GM18502 (cell line): ENCODE data around the gene CYP27B1.

Source experiments
- ATAC-seq: cut with Tn5 transposase; IDR thresholded peaks from one replicate; pipeline ENCODE4 v1.9.1; 2021; ENCODE audit warnings: mild to moderate bottlenecking; ENCODE audit not compliant: unreplicated experiment, poor library complexity

CYP27B1 gene

DNA sequence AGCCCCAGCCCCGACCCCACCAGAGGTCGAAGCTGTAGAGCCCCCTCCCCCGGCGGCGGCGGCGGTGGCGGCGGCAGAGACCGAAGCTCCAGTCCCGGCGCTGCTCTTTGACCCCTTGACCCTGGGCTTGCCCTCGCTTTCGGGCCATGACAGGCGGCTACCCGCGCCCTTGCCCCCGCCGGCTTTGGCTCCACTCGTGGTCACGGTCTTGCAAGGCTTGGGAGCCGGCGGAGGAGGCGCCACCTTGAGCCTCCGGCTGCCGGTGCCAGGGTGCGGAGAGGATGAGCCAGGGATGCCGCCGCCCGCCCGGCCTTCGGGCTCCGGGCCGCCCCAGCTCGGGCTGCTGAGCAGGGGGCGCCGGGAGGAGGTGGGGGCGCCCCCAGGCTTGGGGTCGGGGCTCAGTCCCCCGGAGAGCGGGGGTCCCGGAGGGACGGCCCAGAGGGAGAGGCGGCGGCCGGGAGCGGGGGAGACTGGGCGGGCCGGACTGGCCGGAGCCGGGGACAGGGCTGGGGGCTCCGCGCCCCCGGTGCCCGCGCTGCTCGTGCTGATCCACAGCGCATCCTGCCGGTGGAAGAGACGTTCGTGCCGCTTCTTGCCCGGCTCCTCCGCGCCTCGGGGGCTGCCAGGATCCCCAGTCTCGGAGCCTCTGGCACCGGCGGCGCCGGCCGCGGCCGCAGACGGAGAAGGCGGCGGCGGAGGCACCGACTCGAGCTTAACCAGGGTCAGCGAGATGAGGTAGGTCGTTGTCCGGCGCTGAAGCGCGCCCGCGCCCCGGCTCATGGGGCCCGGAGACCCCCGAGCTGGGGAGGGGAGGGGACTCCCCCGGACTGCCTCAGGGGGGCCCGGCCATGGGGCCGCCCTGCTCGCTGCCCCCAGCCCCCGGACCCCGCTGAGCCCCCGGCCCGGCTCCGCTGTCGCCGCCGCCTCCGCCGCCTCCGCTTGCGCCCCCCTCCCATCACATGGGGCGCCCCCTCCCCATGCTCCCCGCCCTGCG lies 29.1 kb downstream of the CYP27B1 start:
- no peak for ATAC-seq

- ATAC-seq, result no peak
Measured at GRCh38 chr12:57736741-57737466, 30.0 kb downstream of the CYP27B1 start.

DNA sequence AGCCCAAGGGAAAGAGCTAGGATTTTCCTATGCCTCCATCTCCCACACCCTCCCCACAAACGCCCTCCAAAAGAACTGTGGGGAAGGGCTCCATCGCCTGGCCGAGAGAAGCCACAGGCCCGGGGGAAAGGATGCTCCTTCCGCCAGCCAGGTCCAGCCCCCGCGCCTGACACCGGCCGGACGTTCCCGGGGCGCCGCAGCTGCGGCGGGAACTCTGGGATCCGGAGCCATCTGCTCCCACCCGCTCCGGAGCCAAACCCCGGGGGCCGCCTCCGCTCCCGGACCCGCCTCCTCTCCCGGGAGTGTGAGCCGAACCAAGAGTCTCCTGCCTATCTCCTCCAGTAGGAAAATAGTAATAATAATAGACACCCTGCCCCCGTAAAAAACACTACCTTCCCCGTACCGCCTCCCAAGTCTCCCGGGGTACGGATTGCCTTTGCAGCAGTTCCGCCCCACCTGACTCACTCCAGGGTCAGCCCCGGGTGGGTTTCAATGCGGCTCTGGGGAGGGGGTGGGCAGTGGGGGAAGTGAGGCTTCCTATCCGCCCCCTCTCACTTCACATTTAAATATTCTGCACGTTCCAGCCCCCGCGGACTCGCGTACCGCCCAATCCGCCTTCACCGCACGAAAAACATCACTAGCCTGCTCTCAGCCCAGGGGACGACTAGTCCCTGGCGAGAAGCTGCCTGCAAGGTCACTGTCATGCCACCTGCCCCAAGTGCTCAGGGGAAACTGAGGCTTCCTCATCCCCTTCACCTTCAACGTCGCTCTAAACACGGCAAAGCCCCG lies 30.7 kb downstream of the CYP27B1 start:
- no peak for ATAC-seq

GRCh38 chr12:57735198-57735855 lies 31.6 kb downstream of the CYP27B1 start:
- no peak for ATAC-seq

DNA sequence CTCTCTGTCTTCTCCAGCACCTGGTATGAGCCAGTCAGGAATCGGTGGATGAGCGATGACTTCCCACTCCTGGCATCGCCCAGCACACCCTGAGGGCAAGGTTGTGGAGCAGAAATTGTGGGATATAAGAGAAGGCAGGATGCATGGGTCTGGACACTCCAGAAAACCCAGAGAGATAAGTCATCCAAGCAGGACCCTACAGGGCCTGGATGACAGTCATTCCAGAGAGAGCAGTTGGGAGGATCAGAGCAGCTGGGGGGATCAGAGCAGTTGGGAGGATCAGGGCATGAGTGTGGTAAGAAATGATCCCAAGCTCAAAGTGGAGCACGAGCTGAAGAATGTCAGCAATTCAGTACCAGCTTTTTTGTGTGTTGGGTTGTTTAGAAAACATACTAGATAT lies 32.3 kb downstream of the CYP27B1 start:
- ATAC-seq, result no peak

- ATAC-seq, result no peak
Measured at GRCh38 chr12:57733928-57734327, 33.0 kb downstream of the CYP27B1 start.

- ATAC-seq, result no peak
Measured at GRCh38 chr12:57732726-57733593, 33.9 kb downstream of the CYP27B1 start.

- no peak for ATAC-seq
Measured at GRCh38 chr12:57732270-57732669, 34.6 kb downstream of the CYP27B1 start.

- ATAC-seq, result no peak
Measured at GRCh38 chr12:57731411-57732080, 35.3 kb downstream of the CYP27B1 start.

GRCh38 chr12:57730336-57731067 lies 36.4 kb downstream of the CYP27B1 start:
- no peak for ATAC-seq

GRCh38 chr12:57729321-57729844 lies 37.5 kb downstream of the CYP27B1 start:
- ATAC-seq, result no peak

DNA sequence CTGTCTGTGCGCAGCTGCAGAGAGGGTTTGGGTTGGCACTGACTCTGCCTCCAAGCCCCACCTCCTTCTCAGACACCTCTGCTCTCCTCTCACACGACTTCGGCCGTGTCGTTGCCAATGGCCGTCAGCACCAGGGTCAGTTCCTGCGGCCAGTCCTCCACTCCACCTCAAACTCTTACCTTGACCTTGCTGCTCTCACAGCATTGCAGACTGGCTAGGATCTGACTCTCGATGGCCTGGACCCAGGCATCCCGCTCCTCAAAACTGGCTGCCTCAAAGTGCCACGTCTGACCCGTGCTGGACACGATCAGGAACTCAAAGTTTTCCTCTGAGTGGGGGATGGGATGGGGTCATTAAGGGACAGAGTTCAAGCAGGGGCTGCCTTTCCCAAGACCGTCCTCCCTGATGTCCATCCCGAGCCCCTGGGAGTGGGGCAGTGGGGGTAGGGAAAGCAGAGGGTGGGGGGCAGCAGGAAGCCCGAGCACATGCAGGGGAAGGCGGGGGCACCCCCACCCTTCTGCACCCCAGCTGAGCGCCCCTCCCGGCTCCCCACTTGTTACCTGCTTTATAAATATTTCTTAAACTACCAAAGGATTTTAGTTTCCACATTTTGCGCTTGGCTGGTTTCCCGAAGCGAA lies 39.0 kb downstream of the CYP27B1 start:
- no peak for ATAC-seq

DNA sequence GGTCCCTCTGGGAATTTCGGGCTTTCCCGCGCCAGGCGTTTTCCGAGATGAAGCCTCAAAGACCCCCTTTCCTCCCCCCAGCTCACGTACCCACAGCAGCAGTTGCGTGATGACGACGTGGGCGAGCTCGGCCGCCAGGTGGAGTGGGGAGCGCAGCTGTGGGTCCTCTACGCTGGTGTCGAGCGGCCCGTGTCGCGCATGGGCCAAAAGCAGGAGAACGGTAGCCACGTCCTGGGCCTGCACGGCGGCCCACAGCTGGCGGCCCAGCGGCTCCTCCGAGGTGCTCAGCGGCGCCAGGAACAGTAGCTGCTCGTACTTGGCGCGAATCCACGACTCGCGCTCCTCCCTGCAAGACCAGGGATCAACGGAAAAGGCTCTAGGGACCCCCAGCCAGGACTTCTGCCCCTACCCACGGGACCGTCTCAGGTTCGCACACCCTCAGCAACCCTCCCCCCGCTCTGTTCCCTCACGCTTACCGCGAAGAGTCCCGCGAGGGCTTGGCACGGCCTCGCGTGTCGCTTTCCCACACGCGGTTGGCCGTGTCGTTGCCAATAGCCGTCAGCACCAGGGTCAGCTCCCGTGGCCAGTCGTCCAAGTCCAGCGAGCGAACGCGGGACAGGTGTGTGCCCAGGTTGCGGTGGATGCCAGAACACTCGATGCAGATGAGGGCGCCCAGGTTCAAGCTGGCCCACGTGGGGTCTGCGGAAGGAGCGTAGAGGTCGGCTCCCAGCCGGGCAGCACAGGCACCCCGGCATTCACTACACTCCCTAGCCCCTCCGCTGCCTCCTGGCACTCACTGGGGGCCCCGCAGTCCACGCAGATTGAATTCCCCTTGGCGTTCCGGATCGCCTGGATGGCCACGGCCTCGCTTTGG lies 39.8 kb downstream of the CYP27B1 start:
- ATAC-seq, result no peak

- ATAC-seq, result no peak
Measured at GRCh38 chr12:57726151-57726883, 40.6 kb downstream of the CYP27B1 start.

GRCh38 chr12:57725851-57726150 lies 41.1 kb downstream of the CYP27B1 start:
- ATAC-seq, result no peak
